Hindlimb muscle (tissue), 1 donor: ENCODE measurements around the gene STXBP5L. TPM values are rescaled to one million over a fixed set of nuclear protein-coding genes. Genes with fewer than 3 reads are reported as not detected.
"Not testable (repeated sequence)": the region's sequence is repeated elsewhere in the genome, so short reads cannot be mapped to it uniquely, and the experiment has no call there.

Experiments
- DNase-seq: peaks from one replicate; pipeline ENCODE4 v3.0.0-alpha.2; 2013
- polyA plus RNA-seq: library from polyadenylated mRNA; unstranded; fragments of 120-200 nt; gene quantifications from one replicate; pipeline ENCODE4 v1.2.1, GENCODE V29; 2013; ENCODE audit not compliant: insufficient read length

Gene STXBP5L
- not detected for polyA plus RNA-seq

DNA sequence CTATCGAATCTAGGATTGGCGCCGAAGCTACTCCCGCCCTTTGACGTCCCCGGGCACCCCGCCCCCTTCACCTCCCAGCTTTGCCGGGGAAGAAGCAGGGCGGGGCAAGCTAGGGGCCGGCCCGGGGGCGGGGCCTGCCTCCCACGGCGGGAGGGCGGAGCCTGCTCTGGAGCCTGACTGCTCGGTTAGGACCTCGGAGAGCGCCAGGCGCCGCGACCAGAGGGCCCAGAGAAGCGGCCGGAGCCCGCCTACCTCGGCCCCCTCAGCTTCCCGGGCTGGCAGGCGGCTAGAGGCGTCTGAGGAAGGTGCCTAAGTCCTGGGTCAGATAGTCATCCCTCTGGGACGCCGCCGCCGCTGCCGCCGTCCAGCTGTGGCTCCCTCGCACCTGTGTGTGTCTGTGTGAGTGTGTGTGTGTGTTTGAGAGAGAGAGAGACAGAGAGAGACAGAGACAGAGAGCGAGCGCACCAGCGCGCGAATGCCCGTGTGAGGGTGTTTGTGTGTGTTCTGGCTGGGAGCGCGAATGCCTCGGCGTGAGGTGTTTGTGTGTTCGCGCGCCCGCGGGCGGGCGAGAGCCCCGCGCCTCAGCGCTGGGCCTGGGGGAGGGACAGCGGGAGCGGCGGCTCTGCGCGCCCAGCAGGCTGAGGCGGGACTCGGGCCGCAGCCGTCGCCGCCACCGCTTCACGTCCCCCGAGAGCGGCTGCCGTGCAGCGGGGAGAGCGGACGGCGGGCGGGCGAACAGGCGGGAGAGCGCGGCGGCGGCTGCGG is at the start of gene STXBP5L:
Gene STXBP5L (plus strand): TSS at position 176 of the 765 bp plus-strand sequence. CDS start 1,374 bp downstream, outside the sequence.
- DNase-seq: peak; percentile 49

DNA sequence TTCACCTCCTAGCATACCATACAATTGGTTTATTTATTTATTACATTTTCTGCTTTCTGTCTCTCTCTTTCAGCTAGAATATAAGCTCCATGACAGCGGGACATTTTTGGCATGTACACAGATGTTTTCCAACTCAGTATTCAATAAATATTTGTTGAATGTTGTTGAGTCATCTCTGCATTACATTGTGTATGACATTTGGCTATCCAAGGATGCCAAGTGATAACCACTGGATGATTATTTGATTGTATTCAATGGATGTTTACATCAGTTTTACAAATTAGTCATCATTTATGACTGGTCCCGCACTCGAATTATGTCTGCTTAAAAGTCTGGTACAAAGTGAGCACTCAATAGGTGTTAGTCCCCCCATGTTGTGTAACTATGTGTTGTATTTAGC is 49.5 kb upstream of the STXBP5L start:
- DNase-seq: no peak

DNA sequence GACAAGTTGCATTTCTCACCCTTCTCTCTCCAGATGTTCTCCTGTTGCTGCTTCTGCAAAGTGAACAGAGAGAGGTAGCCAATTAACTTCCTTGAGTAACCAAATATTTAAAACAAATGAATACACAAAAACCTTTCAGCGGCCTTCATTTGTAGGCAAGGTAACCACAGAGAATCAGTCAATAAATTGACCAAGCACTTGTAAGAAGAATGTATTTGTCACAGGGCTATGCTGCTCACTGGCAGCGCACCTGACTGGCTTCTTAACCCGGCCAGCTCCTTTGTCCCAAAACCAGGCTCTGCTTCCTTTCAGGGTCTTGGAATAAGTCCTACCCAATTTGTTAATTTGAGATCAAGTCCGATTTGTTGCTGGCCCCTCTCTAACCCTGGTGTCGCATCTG is 43.5 kb upstream of the STXBP5L start:
- DNase-seq: no peak

DNA sequence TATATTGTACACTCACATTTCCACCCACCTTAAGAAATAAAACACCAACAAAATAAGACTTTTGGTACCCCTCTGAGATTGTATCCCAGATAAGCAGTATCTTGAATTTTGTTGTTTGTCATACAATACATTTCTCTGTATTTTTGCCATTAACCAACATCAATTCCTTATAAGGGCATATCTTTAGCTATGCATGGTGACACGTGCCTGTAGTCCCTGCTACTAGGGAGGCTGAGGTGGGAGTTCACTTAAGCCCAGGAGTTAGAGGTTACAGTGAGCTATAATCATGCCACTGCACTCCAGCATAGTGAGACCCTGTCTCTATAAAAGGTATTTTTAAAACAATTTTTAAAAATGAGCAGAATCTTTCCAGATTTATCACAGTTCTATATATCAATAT is 32.5 kb upstream of the STXBP5L start:
- no peak for DNase-seq

DNA sequence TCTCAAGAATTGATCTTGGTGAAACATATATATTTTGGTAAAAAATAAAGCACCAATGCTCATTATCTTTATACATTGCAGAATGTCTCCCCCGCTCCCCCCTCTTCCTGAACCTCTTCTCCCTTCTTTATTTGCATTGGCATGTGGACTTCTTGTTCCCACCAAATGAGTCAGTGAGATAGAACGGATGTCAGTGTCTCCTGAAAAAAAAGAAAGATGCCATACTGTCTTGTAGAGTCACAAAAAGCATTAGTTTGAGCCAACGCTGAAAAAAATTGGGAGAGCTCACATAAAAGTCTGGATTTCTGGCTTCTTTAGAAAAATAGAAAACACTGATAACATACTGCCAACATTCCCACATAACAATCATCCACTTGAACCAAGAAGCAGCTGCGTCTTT is 32.0 kb upstream of the STXBP5L start:
- no peak for DNase-seq

DNA sequence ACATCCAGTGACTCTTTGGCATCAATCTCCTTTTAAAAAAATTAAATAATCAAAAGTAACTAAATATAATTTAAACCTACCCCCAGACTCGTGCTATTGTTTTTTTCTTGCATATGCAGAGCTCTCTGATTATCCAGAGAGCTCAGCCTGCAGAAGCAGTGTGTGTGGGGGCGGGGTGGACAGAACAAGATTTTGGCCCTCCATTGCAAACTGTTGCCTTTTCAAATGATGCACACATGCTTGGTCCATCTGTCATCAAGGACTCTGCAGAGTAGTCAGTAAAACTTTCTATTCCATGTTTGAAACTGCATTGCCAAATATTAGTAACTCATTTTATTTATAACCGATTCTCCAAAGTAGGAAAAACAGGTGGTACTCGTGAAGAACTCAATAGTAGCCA is 28.6 kb upstream of the STXBP5L start:
- DNase-seq: no peak

DNA sequence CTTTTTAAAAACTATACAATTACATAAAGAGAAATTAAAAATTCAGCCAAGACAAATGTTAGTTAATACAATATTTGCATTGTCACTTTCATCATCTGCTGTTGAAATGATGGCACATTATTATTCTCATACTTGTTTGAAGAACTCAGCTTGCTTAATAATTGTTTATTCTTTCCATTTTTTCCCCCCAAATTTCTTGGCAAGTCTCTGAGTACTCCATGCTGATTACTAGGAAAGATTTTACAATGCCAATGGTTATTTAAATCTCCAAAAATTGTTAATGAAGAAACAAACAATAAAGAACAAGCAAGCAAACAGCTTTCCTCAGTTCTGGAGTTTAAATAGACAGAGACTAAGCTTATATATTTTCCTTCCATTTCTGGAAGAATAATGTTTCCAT is 15.1 kb upstream of the STXBP5L start:
- no peak for DNase-seq

DNA sequence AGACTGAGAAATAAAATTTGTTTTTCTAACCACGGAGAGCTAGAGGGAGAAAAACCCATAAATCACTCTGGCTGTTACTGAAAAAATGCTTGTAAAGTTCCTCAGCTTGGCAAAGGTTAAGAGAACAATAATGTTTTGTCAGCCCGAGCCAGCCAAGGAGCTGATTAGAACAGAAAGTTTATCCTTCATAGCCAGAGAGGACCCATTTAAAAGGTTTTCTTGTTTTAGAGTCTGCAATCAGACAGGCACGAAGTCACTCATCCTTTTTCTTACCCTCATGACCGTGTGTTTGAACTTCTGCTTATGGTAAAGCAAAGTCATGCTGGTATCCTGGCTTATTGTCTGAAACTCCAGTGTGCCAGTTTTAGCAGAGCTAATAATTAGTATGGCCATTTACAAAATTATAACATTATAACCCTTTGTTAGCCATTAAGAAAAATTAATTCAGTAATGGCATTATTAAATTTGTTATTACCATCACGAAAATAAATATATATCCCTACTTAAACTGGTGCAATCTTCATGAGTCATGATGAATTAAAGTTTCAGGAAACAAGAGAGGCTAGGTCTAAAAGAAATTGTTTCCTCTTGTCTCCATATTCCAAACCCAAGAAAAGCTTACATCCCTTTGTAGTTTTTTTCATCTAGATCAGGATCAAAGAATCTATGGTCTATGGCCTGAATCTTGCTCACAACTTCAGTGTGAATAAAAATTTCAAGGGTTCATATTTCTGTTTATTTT is 13.5 kb upstream of the STXBP5L start:
- no peak for DNase-seq

DNA sequence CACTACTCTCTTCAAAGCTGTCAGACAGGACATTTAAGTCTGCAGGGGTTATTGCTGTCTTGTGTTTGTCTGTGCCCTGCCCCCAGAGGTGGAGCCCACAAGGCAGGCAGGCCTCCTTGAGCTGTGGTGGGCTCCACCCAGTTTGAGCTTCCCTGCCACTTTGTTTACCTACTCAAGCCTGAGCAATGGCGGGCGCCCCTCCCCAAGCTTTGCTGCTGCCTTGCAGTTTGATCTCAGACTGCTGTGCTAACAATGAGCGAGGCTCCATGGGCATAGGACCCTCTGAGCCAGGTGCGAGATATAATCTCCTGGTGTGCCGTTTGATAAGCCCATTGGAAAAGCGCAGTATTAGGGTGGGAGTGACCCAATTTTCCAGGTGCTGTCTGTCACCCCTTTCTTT is 6.3 kb upstream of the STXBP5L start:
- not testable (repeated sequence) for DNase-seq

DNA sequence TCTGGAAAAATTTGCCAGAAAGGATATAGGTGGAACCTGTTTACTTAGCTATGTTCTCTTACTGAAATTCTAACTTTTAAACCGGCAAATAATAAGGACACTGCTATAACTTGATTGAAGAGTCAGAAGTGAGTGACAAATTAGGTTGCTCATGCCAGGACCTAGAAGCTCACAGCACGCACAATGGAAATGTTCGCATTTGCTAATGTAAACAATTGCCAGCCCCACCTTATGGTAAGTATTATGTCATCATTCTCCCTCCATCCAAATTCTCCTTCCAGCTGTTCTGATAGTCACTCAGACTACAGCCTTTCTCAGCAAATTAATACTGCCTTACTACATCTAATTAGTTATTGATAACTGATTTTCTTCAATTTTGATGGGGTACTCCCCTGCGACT is 4.8 kb upstream of the STXBP5L start:
- no peak for DNase-seq

DNA sequence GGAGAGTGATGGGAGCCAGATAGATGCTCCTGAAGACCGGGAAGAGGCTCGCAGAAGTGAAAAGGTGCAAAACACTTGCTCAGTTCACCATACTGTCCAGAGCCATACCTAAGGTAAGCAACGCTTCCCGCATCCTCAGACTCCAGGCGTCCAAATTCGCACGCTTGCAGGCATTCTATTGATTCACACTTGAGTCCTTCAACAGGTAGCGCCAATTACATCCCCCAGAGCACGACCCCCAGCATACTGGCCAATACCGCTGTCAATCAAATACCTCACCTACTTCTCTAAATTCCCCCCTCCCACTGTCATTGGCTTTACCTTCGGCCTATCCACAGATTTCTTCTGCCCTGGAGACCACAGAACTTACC is 361 bp upstream of the STXBP5L start:
- DNase-seq: no peak

DNA sequence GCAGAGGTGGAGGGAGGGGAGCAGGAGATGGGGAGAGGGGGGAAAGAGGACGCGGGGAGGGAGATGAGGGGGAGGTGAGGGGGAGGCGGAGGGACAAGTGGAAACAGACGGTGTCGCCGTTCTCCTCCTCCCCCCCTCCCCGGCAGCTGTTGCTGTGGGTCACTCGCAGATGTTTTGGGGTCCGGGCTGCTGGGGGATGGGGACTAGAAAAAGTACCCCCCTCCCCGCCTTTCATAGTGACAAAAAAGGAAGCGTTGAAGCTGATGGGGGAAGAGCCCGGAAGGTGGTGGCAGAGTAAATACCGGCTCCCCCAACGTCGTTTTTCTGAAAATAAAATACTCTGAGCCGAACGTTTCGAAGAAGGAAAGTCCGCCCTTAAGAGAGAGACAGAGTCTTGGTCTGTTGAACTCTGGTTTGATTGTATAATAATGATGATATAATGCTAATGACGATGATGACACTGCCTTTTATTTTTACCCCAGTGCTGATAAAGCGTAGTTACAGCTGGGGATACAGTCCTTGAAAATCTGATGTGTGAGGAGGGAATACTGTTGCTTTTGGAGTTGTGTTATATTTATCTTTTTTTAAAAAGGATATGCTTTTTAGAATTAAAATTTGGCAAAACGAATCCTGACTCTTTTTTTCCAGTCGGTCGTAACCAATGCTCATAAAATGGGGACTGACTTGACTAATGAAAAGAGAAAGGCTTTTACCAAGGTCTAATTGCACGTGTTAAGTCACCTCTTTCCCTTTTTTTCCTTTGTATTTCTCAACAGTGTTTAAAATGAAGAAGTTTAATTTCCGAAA is 993 bp downstream of the STXBP5L start:
- no peak for DNase-seq

DNA sequence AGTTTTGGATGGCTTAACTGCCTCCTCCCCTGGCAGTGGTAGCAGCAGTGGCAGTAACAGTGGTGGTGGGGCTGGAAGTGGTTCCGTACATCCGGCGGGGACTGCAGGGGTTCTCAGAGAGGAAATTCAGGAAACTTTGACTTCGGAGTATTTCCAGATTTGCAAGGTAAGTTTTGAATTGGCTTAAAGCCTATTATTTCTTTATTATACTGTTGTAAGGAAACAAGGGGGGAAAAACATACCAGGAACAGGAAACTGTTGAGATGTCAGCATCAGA is 1.5 kb downstream of the STXBP5L start:
- no peak for DNase-seq

DNA sequence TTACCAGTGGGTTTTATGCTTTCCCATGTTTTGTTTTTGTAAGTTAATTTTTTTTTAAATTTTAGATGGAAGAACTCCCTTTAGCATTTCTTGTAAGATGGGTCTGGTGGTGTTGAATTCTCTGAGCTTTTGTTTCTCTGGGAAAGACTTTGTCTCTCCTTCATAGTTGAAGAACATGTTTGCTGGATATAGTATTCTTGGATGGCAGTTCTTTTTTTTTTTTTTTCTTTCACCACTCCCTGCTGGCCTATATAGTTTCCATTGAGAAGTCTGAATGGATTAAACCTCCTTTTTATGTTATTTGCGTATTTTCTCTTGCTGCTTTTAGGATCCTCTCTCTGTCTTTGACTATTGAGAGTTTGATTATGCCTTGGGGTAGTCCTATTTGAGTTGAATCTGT is 18.1 kb downstream of the STXBP5L start:
- no peak for DNase-seq

DNA sequence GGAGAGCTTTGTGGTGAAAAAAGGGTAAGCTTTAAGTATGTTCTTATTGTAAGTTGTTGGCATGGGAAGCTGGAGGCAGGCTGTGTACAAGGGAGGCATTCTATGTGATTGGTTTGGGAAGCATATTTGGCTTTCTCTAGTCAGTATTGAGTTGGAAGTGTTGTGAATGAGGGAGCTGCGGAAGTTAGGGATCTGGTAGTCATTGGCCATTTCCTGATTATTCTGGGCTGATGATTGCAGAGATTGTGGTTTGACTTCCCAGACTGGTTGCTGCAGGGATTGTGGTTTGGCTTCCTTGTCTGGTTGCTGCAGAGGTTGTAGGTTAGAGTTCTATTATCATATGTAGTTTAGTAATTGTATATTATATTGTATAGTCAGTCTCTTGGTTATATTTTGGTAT is 21.0 kb downstream of the STXBP5L start:
- DNase-seq: no peak

DNA sequence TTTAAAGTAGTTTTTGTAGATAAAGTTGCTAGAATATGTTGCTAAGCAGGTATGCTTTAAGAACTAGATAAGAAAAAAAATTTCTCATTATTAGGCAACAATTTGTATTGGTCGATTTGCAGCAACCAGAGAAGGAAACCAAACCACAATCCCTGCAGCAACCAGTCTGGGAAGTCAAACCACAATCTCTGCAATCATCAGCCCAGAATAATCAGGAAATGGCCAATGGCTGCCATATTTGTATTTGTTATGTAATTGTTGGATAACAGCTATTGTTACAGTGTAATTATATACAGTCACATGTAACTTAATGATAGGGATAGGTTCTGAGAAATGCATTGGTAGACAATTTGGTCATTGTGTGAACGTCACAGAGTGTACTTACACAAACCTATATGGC is 23.6 kb downstream of the STXBP5L start:
- no peak for DNase-seq

DNA sequence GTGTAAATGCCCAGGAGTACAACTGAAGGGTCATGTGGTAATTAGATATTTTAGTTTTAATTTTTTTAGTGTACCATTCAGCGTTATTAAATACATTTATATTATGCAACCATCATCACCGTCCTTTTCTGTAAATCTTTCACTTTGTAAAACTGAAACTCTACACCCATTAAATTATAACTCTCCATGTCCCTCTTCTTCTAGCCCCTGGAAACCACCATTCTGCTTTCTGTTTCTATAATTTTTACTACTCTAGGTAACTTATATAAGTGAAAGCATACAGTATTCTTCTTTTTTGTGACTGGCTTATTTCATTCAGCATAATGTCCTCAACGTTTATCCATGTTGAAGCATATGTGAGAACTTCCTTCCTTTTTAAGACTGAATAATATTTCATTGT is 48.1 kb downstream of the STXBP5L start:
- DNase-seq: no peak

DNA sequence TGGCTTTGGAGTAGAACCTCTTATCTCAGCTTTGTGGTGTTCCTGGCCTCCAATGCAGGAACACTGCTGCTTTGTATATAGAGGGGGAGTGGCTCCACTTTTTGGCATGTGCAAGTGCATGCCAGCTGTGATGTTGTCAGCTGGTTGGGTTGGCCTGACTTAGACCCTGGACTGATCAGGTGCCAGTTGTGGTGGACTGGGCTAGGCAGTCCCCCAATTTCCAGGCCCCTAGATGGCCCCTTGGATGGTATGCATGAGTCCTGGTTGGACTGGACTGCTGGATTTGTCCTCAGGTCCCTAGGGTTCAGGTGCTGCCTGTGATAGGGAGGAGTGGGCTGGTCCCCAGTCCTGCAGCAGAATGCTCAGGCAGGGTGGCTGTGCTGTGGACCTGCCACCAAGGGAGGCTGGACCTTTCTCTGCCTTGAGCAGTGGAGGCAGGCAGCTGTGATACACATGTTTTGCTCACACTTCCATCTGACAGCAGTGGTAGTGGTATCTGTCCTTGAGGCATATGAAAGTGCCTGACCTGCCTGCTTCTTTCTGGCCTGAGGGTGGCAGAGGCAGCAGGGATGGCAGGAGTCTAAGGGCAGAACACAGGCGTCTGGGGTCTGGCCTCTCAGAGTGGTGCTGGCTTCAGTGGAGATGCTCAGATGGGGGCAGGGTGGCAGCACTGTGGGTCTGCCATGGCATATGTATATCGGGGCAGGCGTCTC is 74.8 kb downstream of the STXBP5L start:
- DNase-seq: no peak

DNA sequence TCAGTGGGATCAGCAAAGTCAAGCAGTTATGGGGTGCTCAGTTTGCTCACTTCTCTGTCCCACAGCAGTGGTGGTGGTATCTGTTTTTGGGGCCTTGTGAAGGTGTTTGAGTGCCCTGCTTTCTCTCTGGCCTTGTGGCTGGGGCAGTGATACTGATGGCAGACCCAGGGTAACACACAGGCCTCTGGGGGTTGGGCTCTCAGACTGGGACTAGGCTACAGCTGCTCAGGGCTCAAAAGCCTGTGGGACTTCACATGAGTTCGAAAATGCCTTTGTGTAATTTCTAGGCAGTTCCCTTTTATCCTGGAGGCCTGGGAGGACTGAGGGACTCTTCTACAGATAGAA is 75.3 kb downstream of the STXBP5L start:
- DNase-seq: no peak

DNA sequence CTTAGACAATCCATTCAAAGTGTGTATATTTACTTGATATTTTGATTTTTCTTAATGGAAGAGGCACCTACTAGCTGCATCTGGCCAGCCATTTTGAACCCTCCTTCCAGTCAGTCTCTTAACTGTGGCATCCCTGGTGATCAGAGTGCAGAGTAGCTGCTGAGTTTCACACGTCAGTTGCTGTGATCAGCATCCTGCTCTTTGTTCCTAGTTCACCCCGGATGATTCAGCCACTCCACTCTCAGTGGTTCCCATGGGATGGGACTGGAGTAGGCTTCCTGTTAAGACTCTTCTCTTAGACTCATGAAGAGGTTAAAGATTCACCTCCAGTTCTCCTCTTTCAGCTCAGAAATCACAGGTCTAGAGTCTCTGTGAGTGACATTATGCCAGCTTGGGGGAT is 75.8 kb downstream of the STXBP5L start:
- no peak for DNase-seq

DNA sequence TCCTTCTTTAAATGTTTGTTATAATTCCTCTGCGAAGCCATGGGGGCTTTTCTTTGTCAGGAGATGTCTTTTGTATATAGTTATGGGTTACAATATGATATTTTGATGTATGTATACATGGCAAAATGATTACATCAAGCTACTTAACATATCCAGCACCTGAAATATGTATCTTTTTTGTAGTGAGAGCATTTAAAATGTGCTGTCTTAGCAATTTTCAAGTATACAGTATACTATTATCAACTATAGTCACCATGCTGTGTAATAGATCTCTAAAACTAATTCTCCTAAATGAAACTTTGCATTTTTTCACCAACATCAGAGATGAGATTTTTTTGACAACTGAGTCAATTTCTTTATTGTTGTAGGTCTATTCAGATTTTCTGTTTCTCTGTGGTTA is 77.2 kb downstream of the STXBP5L start:
- no peak for DNase-seq

DNA sequence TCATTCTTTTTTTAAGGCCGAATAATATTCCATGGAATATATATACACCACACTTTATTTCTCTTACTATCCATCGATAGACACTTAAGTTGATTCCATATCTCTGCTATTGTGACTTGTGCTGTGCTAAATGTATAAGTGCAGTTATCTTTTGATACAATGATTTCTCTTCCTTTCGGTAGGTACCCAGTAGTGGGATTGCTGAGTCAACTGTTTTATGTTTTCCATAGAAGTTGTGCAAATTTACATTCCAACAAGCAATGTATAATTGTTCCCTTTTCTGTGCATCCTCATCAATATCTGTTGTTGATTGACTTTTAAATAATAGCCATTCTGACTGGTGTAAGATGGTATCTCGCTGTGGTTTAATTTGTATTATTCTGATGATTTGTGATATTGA is 81.0 kb downstream of the STXBP5L start:
- DNase-seq: no peak

DNA sequence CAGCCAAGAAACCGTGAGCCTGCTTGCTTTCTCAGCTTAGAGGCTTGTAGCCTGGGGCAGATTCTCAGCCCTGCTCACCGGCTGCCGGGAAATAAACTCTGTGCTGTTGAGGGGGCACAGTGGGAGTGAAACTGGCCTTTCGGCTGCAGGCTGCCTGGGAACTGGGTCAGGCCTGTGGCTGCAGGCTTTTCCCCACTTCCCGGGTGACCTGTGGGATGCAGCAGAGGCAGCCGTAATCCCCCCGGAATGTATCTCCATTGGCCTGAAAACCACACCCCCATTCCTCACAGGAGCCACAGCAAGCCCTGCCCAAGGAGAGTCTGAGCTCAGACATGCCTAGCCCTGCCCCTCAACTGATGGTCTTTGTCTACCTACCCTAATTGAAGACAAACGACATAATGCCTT is 110.9 kb downstream of the STXBP5L start:
- DNase-seq: no peak
